Stimulated activated naive CD8-positive, alpha-beta T cell treated with anti-CD3 and anti-CD28 coated beads, Interleukin-15, amount 100 ng/mL, for 72 hours (primary cell): Measurements from ENCODE around the gene IQGAP3.
A peak's percentile ranks its signal among the peaks of the same experiment; 100 is the strongest.

Experiments used
- ATAC-seq: fragments of 150-1000 bp; cut with Tn5 transposase; 2 replicates; pipeline ENCODE4 v1.10.0; 2021; ENCODE audit warnings: mild to moderate bottlenecking, moderate library complexity
- DNase-seq, 2 donors: peaks; one replicate each; pipeline ENCODE4 v3.0.0; 2021 to 2022
- H3K27ac Mint-ChIP-seq, 2 donors: one replicate each; pipeline ENCODE4 v1.8.0; 2022; ENCODE audit warnings: mild to moderate bottlenecking in 2 of 2, mixed read lengths in 2 of 2, moderate library complexity in 2 of 2
- H3K27me3 Mint-ChIP-seq: one replicate; pipeline ENCODE4 v1.8.0; 2022; ENCODE audit warnings: mixed read lengths
- H3K4me1 Mint-ChIP-seq: one replicate; pipeline ENCODE4 v1.8.0; 2022; ENCODE audit warnings: mild to moderate bottlenecking, mixed read lengths
- H3K4me3 Mint-ChIP-seq, 2 donors: one replicate each; pipeline ENCODE4 v1.8.0; 2022; ENCODE audit warnings: mild to moderate bottlenecking in 2 of 2, mixed read lengths in 2 of 2, moderate library complexity in 1 of 2
- H3K9me3 Mint-ChIP-seq, 2 donors: one replicate each; pipeline ENCODE4 v1.8.0; 2022; ENCODE audit warnings: mixed read lengths in 2 of 2

IQGAP3 gene

DNA sequence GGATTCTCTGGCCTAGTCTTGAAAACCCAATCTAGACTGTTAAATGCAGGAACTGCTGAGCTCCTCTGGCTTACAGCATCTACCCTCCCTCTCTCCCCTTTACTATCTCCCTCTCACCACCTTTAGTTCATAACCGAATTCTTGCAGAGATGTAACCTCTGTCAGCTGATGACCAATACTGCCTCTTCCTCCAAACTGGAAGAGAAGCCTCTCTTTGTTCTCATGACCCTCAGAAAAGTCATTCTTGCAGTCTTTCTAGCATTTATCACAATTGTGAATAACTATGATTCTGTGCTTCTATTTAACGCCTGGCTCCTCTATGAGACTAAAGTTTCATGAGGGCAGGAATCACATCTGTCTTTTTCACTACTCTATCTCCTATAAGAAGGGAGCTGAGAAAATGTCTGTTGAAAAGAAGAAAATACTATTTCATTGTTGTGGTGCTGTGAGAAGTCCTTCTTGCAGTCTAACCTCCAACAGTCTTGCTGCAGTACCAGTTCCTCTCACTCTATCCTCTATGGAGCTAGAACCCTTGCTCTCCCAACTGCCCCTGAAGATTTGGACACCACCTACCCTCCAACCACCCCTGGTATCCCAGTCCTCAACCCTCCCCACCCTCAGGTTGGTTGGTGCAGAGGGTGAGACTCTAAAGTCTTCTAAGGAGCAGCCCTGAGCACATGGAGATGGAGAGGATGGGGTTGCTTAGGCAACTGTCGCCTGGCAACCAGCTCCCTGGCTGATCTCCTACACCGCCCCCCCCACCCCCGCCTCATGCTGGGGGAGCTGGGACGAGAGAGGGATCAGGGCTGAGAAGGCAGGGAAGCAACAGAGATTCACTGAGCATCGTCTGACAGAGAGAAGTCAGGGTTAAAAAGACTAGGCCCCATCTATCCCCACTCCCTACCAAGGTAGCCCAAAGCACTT, 85.7 kb downstream of the IQGAP3 start:
- H3K9me3 Mint-ChIP-seq, result no peaks in the 10 kb centered on the region
- no peak for ATAC-seq
- no peaks in the 10 kb centered on the region for H3K27me3 Mint-ChIP-seq

GRCh38 chr1:156485984-156486383, 86.4 kb downstream of the IQGAP3 start:
- ATAC-seq (no peak), DNase-seq (no peak)
- Mint-ChIP-seq H3K27me3 (no peaks in the 10 kb centered on the region), H3K9me3 (no peaks in the 10 kb centered on the region), H3K4me1 (peaks cover 91% of the 10 kb centered on the region), H3K4me3 (no peak overlapping the region), H3K27ac (no peak overlapping the region)

More for the DNA sequence above, 85.7 kb downstream of the IQGAP3 start:
- H3K27ac Mint-ChIP-seq, result peak overlapping the region in 1 of 2 donors; percentile 72
- no peak overlapping the region for H3K4me3 Mint-ChIP-seq
- no peak for DNase-seq
- peaks cover 91% of the 10 kb centered on the region for H3K4me1 Mint-ChIP-seq

- Mint-ChIP-seq H3K4me1 (peaks cover 88% of the 10 kb centered on the region), H3K9me3 (no peaks in the 10 kb centered on the region), H3K27ac (no peak overlapping the region), H3K27me3 (no peaks in the 10 kb centered on the region), H3K4me3 (no peak overlapping the region)
- DNase-seq (no peak), ATAC-seq (no peak)
Observed at GRCh38 chr1:156484480-156485058, 87.8 kb downstream of the IQGAP3 start.

DNA sequence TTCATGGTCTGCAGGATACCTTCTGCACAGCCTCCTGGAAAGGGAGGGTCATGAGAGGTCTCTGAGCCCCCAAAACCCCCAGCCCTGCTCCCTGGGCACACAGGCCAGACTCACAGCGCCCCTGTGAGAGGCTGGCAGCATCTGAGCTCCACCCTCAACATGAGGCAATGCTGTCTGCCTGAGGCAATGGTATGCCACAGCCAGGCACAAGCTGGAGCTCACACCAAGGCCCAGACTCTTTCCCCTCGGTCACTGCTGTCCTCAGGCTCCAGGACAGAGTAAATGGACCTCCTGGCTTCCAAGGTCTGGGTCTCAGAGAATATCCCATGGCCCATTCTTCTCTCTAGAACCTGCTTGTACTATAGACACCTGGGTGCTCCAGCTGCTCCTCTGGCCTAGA, 89.0 kb downstream of the IQGAP3 start:
- Mint-ChIP-seq H3K4me3 (no peak overlapping the region), H3K4me1 (peaks cover 76% of the 10 kb centered on the region), H3K27ac (no peak overlapping the region), H3K27me3 (no peaks in the 10 kb centered on the region), H3K9me3 (no peaks in the 10 kb centered on the region)
- ATAC-seq (no peak), DNase-seq (no peak)

DNA sequence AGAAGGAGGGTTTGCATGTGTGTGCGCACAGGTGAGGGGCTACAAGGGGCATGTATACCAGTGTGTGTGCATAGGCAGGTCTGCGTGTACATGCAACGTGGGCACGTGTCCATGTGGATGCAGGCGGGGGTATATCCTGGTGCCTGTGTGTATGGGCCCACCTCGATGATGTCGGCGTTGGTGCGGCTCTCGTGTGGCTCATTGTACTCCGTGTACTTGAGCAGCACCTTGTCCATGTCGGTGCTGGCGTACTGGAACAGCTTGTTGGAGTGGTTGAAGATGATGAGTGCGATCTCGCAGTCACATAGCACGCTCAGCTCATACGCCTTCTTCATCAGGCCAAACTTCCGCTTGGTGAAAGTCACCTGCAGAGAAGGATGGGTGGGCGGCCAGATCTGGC, 90.1 kb downstream of the IQGAP3 start:
- no peak overlapping the region for H3K27ac Mint-ChIP-seq
- no peaks in the 10 kb centered on the region for H3K9me3 Mint-ChIP-seq
- no peak for ATAC-seq
- no peak overlapping the region for H3K4me3 Mint-ChIP-seq
- H3K27me3 Mint-ChIP-seq, result no peaks in the 10 kb centered on the region
- DNase-seq, result no peak
- H3K4me1 Mint-ChIP-seq, result peaks cover 73% of the 10 kb centered on the region

DNA sequence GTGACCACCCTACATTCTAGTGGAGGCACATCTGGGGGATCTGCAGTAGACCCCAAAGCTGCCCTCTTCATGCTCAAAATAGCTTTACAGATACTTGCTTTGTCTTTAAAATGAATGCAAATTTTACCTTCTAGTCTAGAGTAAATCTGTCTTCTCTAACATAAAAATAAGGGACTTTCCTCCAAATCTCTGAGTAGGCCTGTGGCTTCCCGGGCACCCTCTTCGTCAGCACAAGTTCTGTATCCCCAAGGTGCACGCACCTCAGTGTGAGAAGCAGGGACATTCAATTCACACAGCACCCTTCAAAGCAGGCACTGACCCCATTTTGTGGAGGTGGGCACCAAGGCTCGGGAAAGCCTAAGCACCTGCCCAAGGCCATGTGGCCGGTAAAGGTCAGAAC, 90.8 kb downstream of the IQGAP3 start:
- DNase-seq (peak; percentile 44 to 47), ATAC-seq (peak; percentile 75)
- Mint-ChIP-seq H3K27me3 (no peaks in the 10 kb centered on the region), H3K4me1 (peaks cover 73% of the 10 kb centered on the region), H3K27ac (peak overlapping the region; percentile 16 to 75), H3K9me3 (no peaks in the 10 kb centered on the region), H3K4me3 (peak overlapping the region; percentile 46 to 82)

DNA sequence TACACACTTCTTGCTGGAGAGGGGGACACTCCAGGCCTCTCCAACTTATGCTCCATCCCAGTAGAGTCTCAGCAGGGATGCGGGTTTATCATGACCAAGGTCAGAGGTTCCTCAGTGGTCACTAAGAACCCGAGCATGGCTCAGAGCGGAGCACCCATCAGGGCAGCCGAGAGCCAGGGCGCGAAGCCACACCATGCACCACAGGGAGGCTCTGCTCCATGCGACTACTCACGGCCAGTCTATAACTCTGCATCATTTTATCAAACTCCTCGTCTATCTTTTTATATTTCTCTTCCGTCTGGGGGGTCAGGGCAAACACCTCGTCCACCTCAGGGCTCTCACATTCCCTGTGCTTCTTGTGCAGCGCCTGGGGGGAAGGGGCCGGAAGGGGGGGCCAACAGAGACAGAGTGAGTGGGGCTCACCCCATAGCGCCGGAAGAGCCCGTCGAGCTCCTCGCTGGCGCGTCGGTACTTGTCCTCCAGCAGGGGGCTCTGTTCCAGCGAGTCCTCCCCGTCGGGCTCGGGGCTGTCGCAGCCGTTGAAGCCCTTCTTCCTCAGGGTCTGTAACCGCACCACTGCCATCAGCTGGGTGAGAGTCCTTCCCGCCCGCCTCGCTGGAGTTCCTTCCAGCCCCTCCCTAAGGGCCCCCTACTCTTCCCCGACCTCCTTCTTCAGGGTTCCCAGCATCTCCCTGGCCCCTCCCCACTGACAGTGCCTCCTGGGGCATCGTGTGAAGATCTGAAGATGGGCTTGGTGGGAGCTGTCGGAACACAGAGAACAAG, 91.8 kb downstream of the IQGAP3 start:
- no peaks in the 10 kb centered on the region for H3K27me3 Mint-ChIP-seq
- peak overlapping the region; percentile 46 to 82 for H3K4me3 Mint-ChIP-seq
- DNase-seq (peak; percentile 72 to 76), ATAC-seq (peak; percentile 82)
- H3K4me1 Mint-ChIP-seq, result peaks cover 76% of the 10 kb centered on the region
- peak overlapping the region; percentile 89 to 95 for H3K27ac Mint-ChIP-seq
- H3K9me3 Mint-ChIP-seq, result no peaks in the 10 kb centered on the region

- Mint-ChIP-seq H3K27me3 (no peaks in the 10 kb centered on the region), H3K4me3 (no peak overlapping the region), H3K27ac (peak overlapping the region in 1 of 2 donors; percentile 83), H3K9me3 (no peaks in the 10 kb centered on the region), H3K4me1 (peaks cover 79% of the 10 kb centered on the region)
- no peak for ATAC-seq
- no peak for DNase-seq
Observed at GRCh38 chr1:156480016-156480370, 92.4 kb downstream of the IQGAP3 start.

DNA sequence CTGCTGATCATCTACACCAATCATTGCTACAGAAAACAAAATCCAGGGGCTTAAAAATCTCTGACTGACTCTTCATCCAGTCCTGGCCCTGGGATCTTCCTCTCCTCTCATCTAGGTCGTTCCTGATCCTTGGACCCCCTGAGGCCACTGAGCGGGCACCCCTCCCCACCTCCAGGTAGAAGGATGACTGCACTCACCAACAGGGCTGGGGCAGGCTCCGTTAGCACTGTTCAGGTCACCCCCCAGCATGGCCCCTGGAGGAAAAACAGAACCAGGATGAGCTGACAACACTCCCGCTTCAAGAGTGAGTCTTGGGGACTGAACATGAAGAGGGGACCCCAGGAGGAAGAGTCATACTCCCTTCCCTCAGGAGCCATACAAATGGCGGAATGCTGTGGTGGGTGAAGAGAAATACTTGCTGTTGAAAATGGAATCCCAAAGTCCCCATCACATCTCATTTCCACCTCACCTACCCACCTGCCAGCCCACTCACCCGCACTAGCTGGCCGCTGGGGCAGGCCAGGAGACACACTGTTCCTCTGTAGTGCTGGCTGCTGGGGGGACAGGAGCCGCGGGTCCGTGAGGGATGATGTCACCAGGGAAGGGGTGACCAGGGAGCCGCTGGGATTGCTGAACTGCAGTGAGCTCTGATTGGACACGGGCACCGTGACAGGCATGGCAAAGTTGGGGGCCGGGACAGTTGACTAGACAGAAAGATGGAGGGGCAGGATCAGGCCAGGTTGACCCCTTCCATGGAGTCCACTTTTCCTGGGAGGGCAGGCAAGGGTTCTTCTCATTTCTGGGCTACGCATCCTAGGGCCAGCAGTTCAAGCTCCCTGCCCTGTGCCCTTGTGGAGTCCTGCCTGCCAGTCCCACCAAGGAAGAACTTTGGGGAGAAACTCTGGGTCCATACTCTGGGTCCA, 93.0 kb downstream of the IQGAP3 start:
- no peak for DNase-seq
- H3K27me3 Mint-ChIP-seq, result no peaks in the 10 kb centered on the region
- no peaks in the 10 kb centered on the region for H3K9me3 Mint-ChIP-seq
- no peak for ATAC-seq
- peaks cover 77% of the 10 kb centered on the region for H3K4me1 Mint-ChIP-seq
- H3K27ac Mint-ChIP-seq, result peak overlapping the region in 1 of 2 donors; percentile 72
- no peak overlapping the region for H3K4me3 Mint-ChIP-seq

- DNase-seq (no peak), ATAC-seq (no peak)
- no peak overlapping the region for H3K27ac Mint-ChIP-seq
- peaks cover 68% of the 10 kb centered on the region for H3K4me1 Mint-ChIP-seq
- no peak overlapping the region for H3K4me3 Mint-ChIP-seq
- H3K27me3 Mint-ChIP-seq, result no peaks in the 10 kb centered on the region
- no peaks in the 10 kb centered on the region for H3K9me3 Mint-ChIP-seq
Observed at GRCh38 chr1:156478250-156478627, 94.1 kb downstream of the IQGAP3 start.

GRCh38 chr1:156477526-156478249, 94.7 kb downstream of the IQGAP3 start:
- H3K9me3 Mint-ChIP-seq, result no peaks in the 10 kb centered on the region
- H3K4me3 Mint-ChIP-seq, result peak overlapping the region in 1 of 2 donors; percentile 26
- no peaks in the 10 kb centered on the region for H3K27me3 Mint-ChIP-seq
- peak overlapping the region in 1 of 2 donors; percentile 34 for H3K27ac Mint-ChIP-seq
- H3K4me1 Mint-ChIP-seq, result peaks cover 62% of the 10 kb centered on the region
- no peak for DNase-seq
- ATAC-seq, result no peak

DNA sequence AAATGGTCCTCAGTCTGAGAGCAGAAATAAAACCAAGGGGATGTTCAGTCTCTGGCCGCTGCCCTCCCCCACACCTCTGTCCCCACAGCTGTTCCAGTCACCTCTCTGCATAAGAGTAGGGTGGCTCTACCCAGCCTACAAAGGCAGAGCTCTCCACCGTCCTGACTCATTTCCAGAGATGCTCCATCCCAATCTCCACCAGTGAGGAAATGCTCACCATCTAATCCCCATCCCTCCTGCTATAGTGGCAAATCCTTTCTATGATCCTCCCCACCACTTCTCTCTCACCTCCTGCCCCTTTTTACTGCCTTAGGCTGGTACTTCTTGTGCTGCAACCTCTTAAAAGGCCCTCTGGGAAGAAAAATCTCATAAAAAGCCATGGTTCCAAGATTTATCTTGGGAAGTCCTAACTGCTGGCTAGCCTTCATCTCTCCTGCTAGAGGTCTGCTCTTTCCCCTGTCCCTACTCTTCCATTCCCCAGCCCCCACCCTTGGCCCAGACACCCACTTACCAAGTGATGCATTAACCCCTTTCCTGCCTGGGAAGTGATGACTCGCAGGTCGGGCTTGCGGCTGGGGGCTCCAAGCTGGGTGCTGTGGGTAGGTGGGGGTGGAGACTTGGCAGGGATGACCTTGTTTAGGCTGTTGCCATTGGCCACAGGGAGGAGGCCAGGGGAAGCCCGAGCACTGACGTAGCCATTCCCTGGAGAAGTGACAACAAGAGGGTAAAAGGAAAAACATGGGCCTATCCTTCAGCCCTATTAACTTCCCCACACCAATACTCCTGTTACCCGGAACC, 95.7 kb downstream of the IQGAP3 start:
- no peaks in the 10 kb centered on the region for H3K9me3 Mint-ChIP-seq
- H3K27me3 Mint-ChIP-seq, result no peaks in the 10 kb centered on the region
- ATAC-seq, result peak; percentile 31
- peak overlapping the region in 1 of 2 donors; percentile 5 for H3K4me3 Mint-ChIP-seq
- DNase-seq, result peak in 1 of 2 donors; percentile 57
- peaks cover 52% of the 10 kb centered on the region for H3K4me1 Mint-ChIP-seq
- peak overlapping the region; percentile 54 to 69 for H3K27ac Mint-ChIP-seq

- peak overlapping the region in 1 of 2 donors; percentile 19 for H3K27ac Mint-ChIP-seq
- no peaks in the 10 kb centered on the region for H3K9me3 Mint-ChIP-seq
- ATAC-seq, result no peak
- no peak for DNase-seq
- H3K4me3 Mint-ChIP-seq, result no peak overlapping the region
- H3K4me1 Mint-ChIP-seq, result peaks cover 44% of the 10 kb centered on the region
- H3K27me3 Mint-ChIP-seq, result no peaks in the 10 kb centered on the region
Observed at GRCh38 chr1:156475568-156476500, 96.5 kb downstream of the IQGAP3 start.
